ENCODE measurements around the gene MBD3L2B. TPM values are rescaled to one million over a fixed set of nuclear protein-coding genes. Genes with fewer than 3 reads are reported as not detected.

The MBD3L2B gene
- total and polyA plus RNA-seq, 2 experiments from 2014 or later = not detected

DNA sequence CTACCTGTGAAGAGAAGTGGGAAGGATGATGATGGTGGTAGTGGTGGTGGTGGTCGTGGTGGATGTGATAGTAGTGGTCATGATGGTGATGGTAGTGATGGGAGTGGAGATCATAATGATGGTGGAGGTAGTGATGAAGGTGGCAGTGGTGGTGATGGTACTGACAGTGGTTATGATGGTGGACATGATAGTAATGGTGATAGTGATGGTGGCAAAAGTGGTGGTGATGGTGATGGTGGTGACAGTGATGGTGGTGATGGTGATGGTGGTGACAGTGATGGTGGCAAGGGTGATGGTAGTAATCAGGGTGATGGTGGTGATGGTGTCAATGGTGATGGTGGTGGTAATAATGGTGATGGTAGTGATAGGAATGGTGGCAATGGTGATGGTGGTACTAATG, 26.2 kb downstream of the MBD3L2B start:
- Histone ChIP-seq H3K79me2 (replicated peaks; ENCODE audit: insufficient read depth) (no peaks in the 10 kb centered on the region), H2AFZ (no peak overlapping the region), H3K4me2 (no peak overlapping the region), H3K27ac (ENCODE audit: low read depth) (no peak overlapping the region), H3K9me2 (ENCODE audit: insufficient read depth) (no peaks in the 10 kb centered on the region), H3K4me1 (ENCODE audit: insufficient read depth) (no peaks in the 10 kb centered on the region), H3K36me3 (ENCODE audit: insufficient read depth) (no peaks in the 10 kb centered on the region), H3K4me3 (no peak overlapping the region), H3F3A (replicated peaks; ENCODE audit: low read depth) (no peaks in the 10 kb centered on the region), H4K20me1 (replicated peaks; ENCODE audit: insufficient read depth) (no peaks in the 10 kb centered on the region), H3K27me3 (ENCODE audit: insufficient read depth) (no peaks in the 10 kb centered on the region)
- peaks cover 7% of the 10 kb centered on the region for H3K27me3 Mint-ChIP-seq (ENCODE audit: insufficient read depth, low read depth, poor library complexity)
- TF ChIP-seq, protein P1, sequence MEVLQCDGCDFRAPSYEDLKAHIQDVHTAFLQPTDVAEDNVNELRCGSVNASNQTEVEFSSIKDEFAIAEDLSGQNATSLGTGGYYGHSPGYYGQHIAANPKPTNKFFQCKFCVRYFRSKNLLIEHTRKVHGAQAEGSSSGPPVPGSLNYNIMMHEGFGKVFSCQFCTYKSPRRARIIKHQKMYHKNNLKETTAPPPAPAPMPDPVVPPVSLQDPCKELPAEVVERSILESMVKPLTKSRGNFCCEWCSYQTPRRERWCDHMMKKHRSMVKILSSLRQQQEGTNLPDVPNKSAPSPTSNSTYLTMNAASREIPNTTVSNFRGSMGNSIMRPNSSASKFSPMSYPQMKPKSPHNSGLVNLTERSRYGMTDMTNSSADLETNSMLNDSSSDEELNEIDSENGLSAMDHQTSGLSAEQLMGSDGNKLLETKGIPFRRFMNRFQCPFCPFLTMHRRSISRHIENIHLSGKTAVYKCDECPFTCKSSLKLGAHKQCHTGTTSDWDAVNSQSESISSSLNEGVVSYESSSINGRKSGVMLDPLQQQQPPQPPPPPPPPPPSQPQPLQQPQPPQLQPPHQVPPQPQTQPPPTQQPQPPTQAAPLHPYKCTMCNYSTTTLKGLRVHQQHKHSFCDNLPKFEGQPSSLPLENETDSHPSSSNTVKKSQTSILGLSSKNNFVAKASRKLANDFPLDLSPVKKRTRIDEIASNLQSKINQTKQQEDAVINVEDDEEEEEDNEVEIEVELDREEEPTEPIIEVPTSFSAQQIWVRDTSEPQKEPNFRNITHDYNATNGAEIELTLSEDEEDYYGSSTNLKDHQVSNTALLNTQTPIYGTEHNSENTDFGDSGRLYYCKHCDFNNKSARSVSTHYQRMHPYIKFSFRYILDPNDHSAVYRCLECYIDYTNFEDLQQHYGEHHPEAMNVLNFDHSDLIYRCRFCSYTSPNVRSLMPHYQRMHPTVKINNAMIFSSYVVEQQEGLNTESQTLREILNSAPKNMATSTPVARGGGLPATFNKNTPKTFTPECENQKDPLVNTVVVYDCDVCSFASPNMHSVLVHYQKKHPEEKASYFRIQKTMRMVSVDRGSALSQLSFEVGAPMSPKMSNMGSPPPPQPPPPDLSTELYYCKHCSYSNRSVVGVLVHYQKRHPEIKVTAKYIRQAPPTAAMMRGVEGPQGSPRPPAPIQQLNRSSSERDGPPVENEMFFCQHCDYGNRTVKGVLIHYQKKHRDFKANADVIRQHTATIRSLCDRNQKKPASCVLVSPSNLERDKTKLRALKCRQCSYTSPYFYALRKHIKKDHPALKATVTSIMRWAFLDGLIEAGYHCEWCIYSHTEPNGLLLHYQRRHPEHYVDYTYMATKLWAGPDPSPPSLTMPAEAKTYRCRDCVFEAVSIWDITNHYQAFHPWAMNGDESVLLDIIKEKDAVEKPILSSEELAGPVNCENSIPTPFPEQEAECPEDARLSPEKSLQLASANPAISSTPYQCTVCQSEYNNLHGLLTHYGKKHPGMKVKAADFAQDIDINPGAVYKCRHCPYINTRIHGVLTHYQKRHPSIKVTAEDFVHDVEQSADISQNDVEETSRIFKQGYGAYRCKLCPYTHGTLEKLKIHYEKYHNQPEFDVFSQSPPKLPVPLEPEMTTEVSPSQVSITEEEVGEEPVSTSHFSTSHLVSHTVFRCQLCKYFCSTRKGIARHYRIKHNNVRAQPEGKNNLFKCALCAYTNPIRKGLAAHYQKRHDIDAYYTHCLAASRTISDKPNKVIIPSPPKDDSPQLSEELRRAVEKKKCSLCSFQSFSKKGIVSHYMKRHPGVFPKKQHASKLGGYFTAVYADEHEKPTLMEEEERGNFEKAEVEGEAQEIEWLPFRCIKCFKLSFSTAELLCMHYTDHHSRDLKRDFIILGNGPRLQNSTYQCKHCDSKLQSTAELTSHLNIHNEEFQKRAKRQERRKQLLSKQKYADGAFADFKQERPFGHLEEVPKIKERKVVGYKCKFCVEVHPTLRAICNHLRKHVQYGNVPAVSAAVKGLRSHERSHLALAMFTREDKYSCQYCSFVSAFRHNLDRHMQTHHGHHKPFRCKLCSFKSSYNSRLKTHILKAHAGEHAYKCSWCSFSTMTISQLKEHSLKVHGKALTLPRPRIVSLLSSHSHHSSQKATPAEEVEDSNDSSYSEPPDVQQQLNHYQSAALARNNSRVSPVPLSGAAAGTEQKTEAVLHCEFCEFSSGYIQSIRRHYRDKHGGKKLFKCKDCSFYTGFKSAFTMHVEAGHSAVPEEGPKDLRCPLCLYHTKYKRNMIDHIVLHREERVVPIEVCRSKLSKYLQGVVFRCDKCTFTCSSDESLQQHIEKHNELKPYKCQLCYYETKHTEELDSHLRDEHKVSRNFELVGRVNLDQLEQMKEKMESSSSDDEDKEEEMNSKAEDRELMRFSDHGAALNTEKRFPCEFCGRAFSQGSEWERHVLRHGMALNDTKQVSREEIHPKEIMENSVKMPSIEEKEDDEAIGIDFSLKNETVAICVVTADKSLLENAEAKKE (CRISPR knock-in tag; IDR thresholded peaks at IDR 0.05) = no peak
- TF ChIP-seq ZNF331 (CRISPR knock-in tag; IDR thresholded peaks at IDR 0.05; ENCODE audit: low read depth) = no peak
- TF ChIP-seq NANOG (IDR thresholded peaks at IDR 0.05; ENCODE audit: borderline replicate concordance) = no peak
- no peak for TF ChIP-seq ZNF114 (CRISPR knock-in tag; IDR thresholded peaks at IDR 0.05)
- TF ChIP-seq, protein P2, sequence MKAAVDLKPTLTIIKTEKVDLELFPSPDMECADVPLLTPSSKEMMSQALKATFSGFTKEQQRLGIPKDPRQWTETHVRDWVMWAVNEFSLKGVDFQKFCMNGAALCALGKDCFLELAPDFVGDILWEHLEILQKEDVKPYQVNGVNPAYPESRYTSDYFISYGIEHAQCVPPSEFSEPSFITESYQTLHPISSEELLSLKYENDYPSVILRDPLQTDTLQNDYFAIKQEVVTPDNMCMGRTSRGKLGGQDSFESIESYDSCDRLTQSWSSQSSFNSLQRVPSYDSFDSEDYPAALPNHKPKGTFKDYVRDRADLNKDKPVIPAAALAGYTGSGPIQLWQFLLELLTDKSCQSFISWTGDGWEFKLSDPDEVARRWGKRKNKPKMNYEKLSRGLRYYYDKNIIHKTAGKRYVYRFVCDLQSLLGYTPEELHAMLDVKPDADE (IDR thresholded peaks at IDR 0.05) = no peak
- TF ChIP-seq EZH2phosphoT487 (IDR thresholded peaks at IDR 0.05; ENCODE audit: unreplicated experiment) = no peak
- TF ChIP-seq, protein P3, sequence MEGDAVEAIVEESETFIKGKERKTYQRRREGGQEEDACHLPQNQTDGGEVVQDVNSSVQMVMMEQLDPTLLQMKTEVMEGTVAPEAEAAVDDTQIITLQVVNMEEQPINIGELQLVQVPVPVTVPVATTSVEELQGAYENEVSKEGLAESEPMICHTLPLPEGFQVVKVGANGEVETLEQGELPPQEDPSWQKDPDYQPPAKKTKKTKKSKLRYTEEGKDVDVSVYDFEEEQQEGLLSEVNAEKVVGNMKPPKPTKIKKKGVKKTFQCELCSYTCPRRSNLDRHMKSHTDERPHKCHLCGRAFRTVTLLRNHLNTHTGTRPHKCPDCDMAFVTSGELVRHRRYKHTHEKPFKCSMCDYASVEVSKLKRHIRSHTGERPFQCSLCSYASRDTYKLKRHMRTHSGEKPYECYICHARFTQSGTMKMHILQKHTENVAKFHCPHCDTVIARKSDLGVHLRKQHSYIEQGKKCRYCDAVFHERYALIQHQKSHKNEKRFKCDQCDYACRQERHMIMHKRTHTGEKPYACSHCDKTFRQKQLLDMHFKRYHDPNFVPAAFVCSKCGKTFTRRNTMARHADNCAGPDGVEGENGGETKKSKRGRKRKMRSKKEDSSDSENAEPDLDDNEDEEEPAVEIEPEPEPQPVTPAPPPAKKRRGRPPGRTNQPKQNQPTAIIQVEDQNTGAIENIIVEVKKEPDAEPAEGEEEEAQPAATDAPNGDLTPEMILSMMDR (conservative IDR thresholded peaks at IDR 0.05; ENCODE audit: low read depth in 2 of 2) = no peak
- no peak for TF ChIP-seq CREB1 (CRISPR knock-in tag; IDR thresholded peaks at IDR 0.05; ENCODE audit: low read depth)
- no peak for TF ChIP-seq EZH2 (IDR thresholded peaks at IDR 0.05; ENCODE audit: low read depth, unreplicated experiment)
- TF ChIP-seq STAT1 (IDR thresholded peaks at IDR 0.05; ENCODE audit: unreplicated experiment) = no peak
- TF ChIP-seq POLR2AphosphoS5 (IDR thresholded peaks at IDR 0.05; ENCODE audit: low read depth) = no peak
- TF ChIP-seq, protein P4, sequence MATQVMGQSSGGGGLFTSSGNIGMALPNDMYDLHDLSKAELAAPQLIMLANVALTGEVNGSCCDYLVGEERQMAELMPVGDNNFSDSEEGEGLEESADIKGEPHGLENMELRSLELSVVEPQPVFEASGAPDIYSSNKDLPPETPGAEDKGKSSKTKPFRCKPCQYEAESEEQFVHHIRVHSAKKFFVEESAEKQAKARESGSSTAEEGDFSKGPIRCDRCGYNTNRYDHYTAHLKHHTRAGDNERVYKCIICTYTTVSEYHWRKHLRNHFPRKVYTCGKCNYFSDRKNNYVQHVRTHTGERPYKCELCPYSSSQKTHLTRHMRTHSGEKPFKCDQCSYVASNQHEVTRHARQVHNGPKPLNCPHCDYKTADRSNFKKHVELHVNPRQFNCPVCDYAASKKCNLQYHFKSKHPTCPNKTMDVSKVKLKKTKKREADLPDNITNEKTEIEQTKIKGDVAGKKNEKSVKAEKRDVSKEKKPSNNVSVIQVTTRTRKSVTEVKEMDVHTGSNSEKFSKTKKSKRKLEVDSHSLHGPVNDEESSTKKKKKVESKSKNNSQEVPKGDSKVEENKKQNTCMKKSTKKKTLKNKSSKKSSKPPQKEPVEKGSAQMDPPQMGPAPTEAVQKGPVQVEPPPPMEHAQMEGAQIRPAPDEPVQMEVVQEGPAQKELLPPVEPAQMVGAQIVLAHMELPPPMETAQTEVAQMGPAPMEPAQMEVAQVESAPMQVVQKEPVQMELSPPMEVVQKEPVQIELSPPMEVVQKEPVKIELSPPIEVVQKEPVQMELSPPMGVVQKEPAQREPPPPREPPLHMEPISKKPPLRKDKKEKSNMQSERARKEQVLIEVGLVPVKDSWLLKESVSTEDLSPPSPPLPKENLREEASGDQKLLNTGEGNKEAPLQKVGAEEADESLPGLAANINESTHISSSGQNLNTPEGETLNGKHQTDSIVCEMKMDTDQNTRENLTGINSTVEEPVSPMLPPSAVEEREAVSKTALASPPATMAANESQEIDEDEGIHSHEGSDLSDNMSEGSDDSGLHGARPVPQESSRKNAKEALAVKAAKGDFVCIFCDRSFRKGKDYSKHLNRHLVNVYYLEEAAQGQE (IDR thresholded peaks at IDR 0.05; ENCODE audit: unreplicated experiment) = no peak
- peaks cover 53% of the 10 kb centered on the region for H3K36me3 Mint-ChIP-seq (ENCODE audit: low read depth)
- no peak overlapping the region for H3K4me3 Mint-ChIP-seq
- H3K27ac Mint-ChIP-seq = no peak overlapping the region
- DNase-seq (ENCODE audit: low spot score) = no peak
- H3K4me1 Mint-ChIP-seq = no peaks in the 10 kb centered on the region
- no peak for ATAC-seq
- H3K9me3 Mint-ChIP-seq = peaks cover 83% of the 10 kb centered on the region
